VCaP (cell line): ENCODE results near the gene PARVA.
A peak's percentile ranks its signal among the peaks of the same experiment; 100 is the strongest.

Experiments used
- H3K27ac ChIP-seq: fragments of 450-650 bp; 2 replicates; pipeline ENCODE4 v1.5.1; 2017
- TF ChIP-seq, protein P1 (sequence below): fragments of 450-650 bp; conservative IDR thresholded peaks from 2 replicates; pipeline ENCODE4 v1.5.1; 2017; ENCODE audit warnings: mild to moderate bottlenecking, moderate library complexity

PARVA gene

GRCh38 chr11:12416552-12416951, 39.2 kb downstream of the PARVA start:
- no peak overlapping the region for H3K27ac ChIP-seq
- TF ChIP-seq, protein P1, sequence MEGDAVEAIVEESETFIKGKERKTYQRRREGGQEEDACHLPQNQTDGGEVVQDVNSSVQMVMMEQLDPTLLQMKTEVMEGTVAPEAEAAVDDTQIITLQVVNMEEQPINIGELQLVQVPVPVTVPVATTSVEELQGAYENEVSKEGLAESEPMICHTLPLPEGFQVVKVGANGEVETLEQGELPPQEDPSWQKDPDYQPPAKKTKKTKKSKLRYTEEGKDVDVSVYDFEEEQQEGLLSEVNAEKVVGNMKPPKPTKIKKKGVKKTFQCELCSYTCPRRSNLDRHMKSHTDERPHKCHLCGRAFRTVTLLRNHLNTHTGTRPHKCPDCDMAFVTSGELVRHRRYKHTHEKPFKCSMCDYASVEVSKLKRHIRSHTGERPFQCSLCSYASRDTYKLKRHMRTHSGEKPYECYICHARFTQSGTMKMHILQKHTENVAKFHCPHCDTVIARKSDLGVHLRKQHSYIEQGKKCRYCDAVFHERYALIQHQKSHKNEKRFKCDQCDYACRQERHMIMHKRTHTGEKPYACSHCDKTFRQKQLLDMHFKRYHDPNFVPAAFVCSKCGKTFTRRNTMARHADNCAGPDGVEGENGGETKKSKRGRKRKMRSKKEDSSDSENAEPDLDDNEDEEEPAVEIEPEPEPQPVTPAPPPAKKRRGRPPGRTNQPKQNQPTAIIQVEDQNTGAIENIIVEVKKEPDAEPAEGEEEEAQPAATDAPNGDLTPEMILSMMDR, result no peak

GRCh38 chr11:12417691-12418611, 40.6 kb downstream of the PARVA start:
- no peak overlapping the region for H3K27ac ChIP-seq
- TF ChIP-seq, protein P1, result no peak

GRCh38 chr11:12420040-12420439, 42.7 kb downstream of the PARVA start:
- TF ChIP-seq, protein P1, result no peak

DNA sequence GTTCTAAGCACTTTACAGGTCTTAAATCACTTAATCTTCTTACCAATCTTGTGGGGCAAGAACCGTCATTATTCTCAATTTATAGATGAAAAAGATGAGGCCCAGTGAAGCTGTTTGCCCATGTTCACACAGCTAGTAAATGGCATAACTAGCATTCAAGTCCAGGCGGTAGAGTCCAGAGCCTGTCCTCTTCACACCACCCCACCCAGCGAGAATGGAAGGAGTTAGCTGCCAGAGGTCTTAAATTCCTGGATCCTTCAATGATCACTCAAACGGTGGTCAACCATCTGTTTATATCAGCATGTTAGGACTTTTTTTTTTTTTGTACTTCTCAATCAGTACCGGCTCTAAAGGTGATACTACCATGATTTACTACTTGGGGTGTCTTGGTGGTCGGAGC, 43.3 kb downstream of the PARVA start:
- 0 out of 2 replicates have a peak overlapping the region, but pooled peaks have one; percentile 4 for H3K27ac ChIP-seq
- TF ChIP-seq, protein P1, result no peak

More at GRCh38 chr11:12420040-12420439, 42.7 kb downstream of the PARVA start:
- H3K27ac ChIP-seq, result no peak overlapping the region

- 0 out of 2 replicates have a peak overlapping the region, but pooled peaks have one; percentile 4 for H3K27ac ChIP-seq
- TF ChIP-seq, protein P1, result no peak
Observed at GRCh38 chr11:12421386-12421785, 44.0 kb downstream of the PARVA start.

GRCh38 chr11:12426176-12426575, 48.8 kb downstream of the PARVA start:
- TF ChIP-seq, protein P1, result no peak
- no peak overlapping the region for H3K27ac ChIP-seq

DNA sequence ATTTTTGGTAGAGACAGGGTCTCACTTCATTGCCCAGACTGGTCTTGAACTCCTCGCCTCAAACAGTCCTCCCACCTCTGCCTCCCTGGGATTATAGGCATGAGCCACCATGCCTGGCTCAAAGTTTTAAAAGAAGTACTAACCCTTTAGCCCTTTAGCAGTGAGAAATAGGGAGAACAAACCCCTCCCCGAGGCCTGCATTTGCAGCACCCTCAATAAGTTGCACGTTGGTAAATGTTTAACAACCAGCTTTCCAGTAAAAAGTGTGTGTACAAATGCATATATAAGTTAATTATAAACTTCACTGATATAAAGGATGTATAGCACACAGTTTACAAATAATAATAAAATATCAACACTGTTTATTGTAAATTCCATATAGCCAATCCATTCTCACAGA, 51.8 kb downstream of the PARVA start:
- TF ChIP-seq, protein P1, result no peak
- no peak overlapping the region for H3K27ac ChIP-seq
